Karpas-422 (cell line): Measurements from ENCODE around the gene PPIE. TPM values are rescaled to one million over a fixed set of nuclear protein-coding genes. Genes with fewer than 3 reads are reported as not detected.
"Not testable (repeated sequence)": the region's sequence is repeated elsewhere in the genome, so short reads cannot be mapped to it uniquely, and the experiment has no call there.

Experiments used
- DNase-seq: peaks from one replicate; pipeline ENCODE4 v3.0.0-alpha.2; 2015
- H2AFZ ChIP-seq: fragments of 200-600 bp; sonication (generic); 2 replicates; pipeline ENCODE4 v1.6.1; 2014; ENCODE audit warnings: antibody characterized with exemption, low read length, mixed read lengths
- H3K27ac ChIP-seq: fragments of 200-600 bp; sonication (generic); 2 replicates; pipeline ENCODE4 v1.5.1; 2014; ENCODE audit warnings: mild to moderate bottlenecking, low read length, moderate library complexity
- H3K27me3 ChIP-seq: fragments of 200-600 bp; sonication (generic); 2 replicates; pipeline ENCODE4 v1.6.1; 2014; ENCODE audit warnings: low read length, mixed read lengths
- H3K36me3 ChIP-seq: fragments of 200-600 bp; sonication (generic); 2 replicates; pipeline ENCODE4 v1.6.1; 2014; ENCODE audit warnings: low read length, mixed read lengths; ENCODE audit not compliant: insufficient read depth
- H3K4me1 ChIP-seq: fragments of 200-600 bp; sonication (generic); 2 replicates; pipeline ENCODE4 v1.6.1; 2014; ENCODE audit warnings: mild to moderate bottlenecking, low read length, mixed read lengths
- H3K4me2 ChIP-seq: fragments of 200-600 bp; sonication (generic); 2 replicates; pipeline ENCODE4 v1.6.1; 2014; ENCODE audit warnings: low read length, low read depth, mild to moderate bottlenecking; ENCODE audit not compliant: poor library complexity, severe bottlenecking
- H3K4me3 ChIP-seq: fragments of 200-600 bp; sonication (generic); 2 replicates; pipeline ENCODE4 v1.5.1; 2014; ENCODE audit warnings: mild to moderate bottlenecking, antibody characterized with exemption, low read length, mixed read lengths
- H3K79me2 ChIP-seq: fragments of 200-600 bp; sonication (generic); 2 replicates; pipeline ENCODE4 v1.6.1; 2014; ENCODE audit warnings: mild to moderate bottlenecking, low read length, mixed read lengths
- H3K9ac ChIP-seq: fragments of 200-600 bp; sonication (generic); 2 replicates; pipeline ENCODE4 v1.6.0; 2014; ENCODE audit warnings: low read length
- H3K9me2 ChIP-seq: fragments of 200-600 bp; sonication (generic), shearing (Covaris generic); replicated peaks from 2 replicates; pipeline ENCODE4 v1.6.0; 2014; ENCODE audit warnings: mild to moderate bottlenecking, low read length, moderate library complexity; ENCODE audit not compliant: insufficient read depth
- H3K9me3 ChIP-seq: fragments of 300-700, 200-600 bp; sonication (generic); 2 replicates; pipeline ENCODE4 v1.6.1; 2014; ENCODE audit warnings: low read length, mixed read lengths
- H4K20me1 ChIP-seq: fragments of 200-600 bp; sonication (generic); 2 replicates; pipeline ENCODE4 v1.6.1; 2014; ENCODE audit warnings: mild to moderate bottlenecking, antibody characterized with exemption, low read length, low read depth; ENCODE audit not compliant: insufficient read depth
- total RNA-seq: library from RNA; depleted of rRNA; stranded (reverse); fragments of >200 nt; shearing (Covaris generic); gene quantifications from 2 replicates; pipeline ENCODE4 v1.2.3, GENCODE V29; 2014; ENCODE audit warnings: low replicate concordance

Gene PPIE
- total RNA-seq, 1 experiment from 2014 or later, result 21.3 TPM

DNA sequence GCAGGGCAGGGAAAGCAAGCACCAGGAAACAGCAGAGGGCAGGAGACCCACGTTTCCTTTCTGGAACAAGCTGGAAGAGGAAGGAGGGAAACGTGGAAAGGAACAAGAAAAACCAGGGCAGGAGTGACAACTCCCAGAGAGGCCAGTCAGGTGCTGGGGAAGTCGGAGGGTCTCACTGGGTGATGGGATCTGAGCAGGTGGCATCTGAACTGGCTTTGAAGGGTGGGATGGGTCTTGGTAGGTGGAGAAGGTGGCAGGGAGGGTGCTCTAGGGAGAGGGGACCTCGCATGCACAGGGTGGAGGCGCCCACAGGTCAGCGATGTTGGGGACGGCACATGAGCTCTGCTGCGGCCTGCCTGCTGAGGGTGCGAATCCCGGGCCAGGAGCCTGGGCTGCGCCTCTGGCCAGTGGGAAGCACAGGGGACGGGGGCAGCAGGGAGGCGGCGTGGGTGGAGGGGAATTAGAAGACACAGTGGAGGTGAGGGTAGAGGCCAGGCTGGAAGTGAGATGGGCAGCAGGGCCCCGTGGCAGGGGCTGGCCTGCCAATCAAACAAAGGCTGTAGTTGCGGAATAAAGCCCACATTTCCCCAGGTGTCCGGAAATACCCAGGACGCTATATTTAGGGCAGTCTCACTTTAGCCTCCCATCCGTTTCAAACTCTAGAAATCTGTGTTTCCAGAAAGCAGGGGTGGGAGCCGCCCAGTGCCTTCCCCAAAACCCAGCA, 37.2 kb downstream of the PPIE start:
- not testable (repeated sequence) for H3K9me3 ChIP-seq, H3K9ac ChIP-seq, H4K20me1 ChIP-seq, H3K4me2 ChIP-seq, H3K27me3 ChIP-seq, H3K4me3 ChIP-seq, H3K9me2 ChIP-seq, H3K36me3 ChIP-seq, H3K27ac ChIP-seq, H2AFZ ChIP-seq, H3K4me1 ChIP-seq, DNase-seq, H3K79me2 ChIP-seq

DNA sequence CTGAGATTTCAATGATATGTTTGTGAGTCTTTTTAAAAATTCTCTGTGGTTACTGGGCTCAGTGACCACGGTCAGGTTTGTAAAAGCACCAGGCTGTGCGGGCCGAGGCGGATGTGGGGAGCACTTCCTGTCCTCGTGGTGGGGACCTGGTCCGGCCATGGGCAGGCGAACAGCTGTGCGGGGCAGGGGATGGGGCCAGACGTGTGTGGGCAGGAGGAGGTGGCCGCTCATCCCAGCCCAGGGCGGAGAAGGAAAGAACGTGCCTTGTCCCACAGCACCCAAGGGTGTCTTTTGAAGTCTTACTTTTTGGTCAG, 37.7 kb downstream of the PPIE start:
- H3K27ac ChIP-seq, result no peak overlapping the region
- DNase-seq, result no peak

DNA sequence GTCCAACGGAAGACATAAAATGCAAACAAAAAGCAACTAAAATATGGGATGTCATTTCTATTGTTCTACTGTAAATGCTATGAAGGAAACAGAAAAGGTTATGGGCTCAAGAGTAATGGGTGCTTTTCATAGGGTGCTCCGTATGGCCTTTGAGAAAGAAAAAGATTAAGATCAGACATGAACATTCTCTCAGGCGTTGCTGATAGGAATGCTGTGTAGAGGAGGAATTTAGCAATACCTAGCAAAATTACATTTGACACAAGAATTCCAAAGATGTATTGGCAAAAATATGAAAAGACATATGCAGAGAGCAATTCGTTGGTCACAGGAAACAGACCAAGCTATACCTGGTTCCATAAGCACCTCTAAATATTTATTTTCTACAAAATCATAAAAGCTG, 38.2 kb downstream of the PPIE start:
- DNase-seq, result no peak
- Histone ChIP-seq H3K36me3 (no peaks in the 10 kb centered on the region), H3K4me1 (no peaks in the 10 kb centered on the region), H2AFZ (no peak overlapping the region), H3K4me2 (no peak overlapping the region), H3K9me2 (no peaks in the 10 kb centered on the region), H3K79me2 (no peaks in the 10 kb centered on the region), H3K9ac (no peak overlapping the region), H3K4me3 (no peak overlapping the region), H3K27ac (no peak overlapping the region), H3K27me3 (no peaks in the 10 kb centered on the region; the same call in 1 of the 2 replicates), H3K9me3 (no peaks in the 10 kb centered on the region), H4K20me1 (no peaks in the 10 kb centered on the region)

More for the DNA sequence above, 37.7 kb downstream of the PPIE start:
- no peaks in the 10 kb centered on the region for H3K4me1 ChIP-seq
- no peaks in the 10 kb centered on the region for H3K36me3 ChIP-seq
- no peaks in the 10 kb centered on the region for H3K79me2 ChIP-seq
- no peak overlapping the region for H3K4me3 ChIP-seq
- H3K9ac ChIP-seq, result no peak overlapping the region
- no peak overlapping the region for H3K4me2 ChIP-seq
- H3K9me3 ChIP-seq, result no peaks in the 10 kb centered on the region
- H3K27me3 ChIP-seq, result no peaks in the 10 kb centered on the region; the same call in 1 of the 2 replicates
- no peaks in the 10 kb centered on the region for H4K20me1 ChIP-seq
- H3K9me2 ChIP-seq, result no peaks in the 10 kb centered on the region
- H2AFZ ChIP-seq, result no peak overlapping the region

DNA sequence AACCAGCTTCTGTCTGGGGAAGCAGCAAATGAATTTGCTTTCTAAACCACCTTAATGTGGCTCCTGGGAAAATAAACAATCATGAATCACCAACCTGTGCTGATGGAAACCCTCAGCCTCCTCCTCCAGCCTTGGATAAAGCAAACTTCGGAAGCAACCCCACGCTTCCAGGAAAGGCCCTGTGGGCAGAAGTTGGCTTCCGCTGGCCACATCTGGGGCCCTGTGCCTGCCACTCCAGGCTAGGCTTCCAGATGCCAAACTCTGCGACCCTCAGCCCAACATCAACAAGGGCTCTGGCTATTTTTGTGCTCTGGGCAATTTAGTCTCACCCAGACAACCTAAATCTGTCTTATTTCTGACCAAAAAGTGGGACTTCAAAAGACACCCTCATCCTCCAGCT, 38.6 kb downstream of the PPIE start:
- Histone ChIP-seq H3K4me3 (no peak overlapping the region), H3K79me2 (no peaks in the 10 kb centered on the region), H2AFZ (no peak overlapping the region), H3K27ac (no peak overlapping the region), H3K4me2 (no peak overlapping the region), H3K9ac (no peak overlapping the region), H3K27me3 (no peaks in the 10 kb centered on the region; the same call in 1 of the 2 replicates), H4K20me1 (no peaks in the 10 kb centered on the region), H3K4me1 (no peaks in the 10 kb centered on the region), H3K36me3 (no peaks in the 10 kb centered on the region), H3K9me2 (no peaks in the 10 kb centered on the region), H3K9me3 (no peaks in the 10 kb centered on the region)
- no peak for DNase-seq

DNA sequence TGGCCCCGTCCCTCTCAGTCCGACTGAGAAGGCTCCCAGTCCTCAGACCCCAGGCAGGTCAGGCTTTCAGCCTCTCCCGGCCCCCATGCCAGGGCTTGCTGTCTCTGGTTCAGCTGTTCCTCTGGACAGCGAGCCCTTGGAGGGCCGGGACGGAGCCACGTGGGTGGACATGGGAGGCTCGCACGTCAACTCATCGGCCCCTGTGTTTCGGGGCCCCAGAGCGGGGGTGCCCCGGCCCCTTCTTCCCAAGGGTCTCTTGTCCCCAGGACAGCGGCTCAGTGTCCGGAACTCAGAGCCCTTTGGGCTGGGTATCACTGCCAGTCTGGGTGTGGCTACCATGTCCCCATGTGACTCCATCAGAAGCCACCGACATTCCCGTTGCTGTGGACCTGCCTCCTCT, 39.2 kb downstream of the PPIE start:
- H3K4me2 ChIP-seq, H4K20me1 ChIP-seq, H3K9ac ChIP-seq, DNase-seq, H3K27me3 ChIP-seq, H2AFZ ChIP-seq, H3K79me2 ChIP-seq, H3K4me1 ChIP-seq, H3K36me3 ChIP-seq, H3K27ac ChIP-seq, H3K9me2 ChIP-seq, H3K4me3 ChIP-seq, H3K9me3 ChIP-seq: not testable (repeated sequence)

DNA sequence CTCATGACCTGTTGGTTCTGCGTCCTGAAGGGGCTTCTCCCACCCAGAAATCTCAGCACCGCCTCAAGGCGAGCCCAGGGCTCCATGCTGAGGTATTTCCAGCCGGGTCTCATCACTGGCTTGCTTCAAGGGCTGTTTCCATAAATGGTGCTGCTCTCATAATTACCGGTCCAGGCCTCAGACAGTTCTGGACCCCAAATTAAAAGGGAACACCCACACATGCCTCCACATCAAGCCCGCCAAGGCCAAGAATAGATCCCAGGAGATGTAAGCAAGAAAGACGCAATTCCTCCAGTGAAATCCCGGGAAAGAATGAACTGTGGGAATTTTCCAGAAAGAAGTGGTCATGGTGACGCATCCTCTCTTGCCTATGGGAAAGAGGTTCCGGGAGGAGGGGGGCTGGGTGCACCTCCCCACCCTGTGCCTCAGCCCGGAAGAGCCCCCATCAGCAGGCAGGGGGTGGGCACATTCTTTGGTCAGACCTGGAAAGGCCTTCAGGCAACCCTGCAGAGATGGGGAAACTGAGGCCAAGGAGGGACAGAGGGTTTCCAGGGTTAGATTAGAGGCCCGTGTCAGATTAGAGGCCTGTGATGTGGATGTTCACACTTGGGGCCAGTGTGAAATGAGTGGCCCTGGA, 39.9 kb downstream of the PPIE start:
- H3K4me3 ChIP-seq, H3K36me3 ChIP-seq, H4K20me1 ChIP-seq, H3K27ac ChIP-seq, H3K9ac ChIP-seq, H3K4me2 ChIP-seq, H3K4me1 ChIP-seq, H2AFZ ChIP-seq, DNase-seq, H3K27me3 ChIP-seq, H3K9me3 ChIP-seq, H3K9me2 ChIP-seq, H3K79me2 ChIP-seq: not testable (repeated sequence)

DNA sequence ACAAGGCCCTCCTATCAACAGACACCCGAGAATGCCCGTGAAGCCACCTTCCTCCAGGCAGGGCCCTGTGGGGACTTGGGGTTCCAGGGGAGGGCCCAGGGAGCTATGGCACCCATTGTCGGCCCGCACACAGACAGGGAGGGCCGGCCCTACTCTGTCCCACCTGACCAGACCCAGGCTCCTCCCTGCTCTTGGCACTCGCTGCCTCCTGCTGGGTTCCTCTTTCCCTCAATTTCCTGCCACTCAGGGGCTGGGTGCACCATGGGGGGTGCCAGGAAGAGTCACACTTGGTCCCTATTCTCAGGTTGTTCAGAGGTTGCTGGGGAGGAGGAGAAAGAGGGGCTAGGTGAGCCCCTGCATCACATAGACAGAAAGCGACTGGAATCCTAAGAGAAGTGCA, 40.5 kb downstream of the PPIE start:
- Histone ChIP-seq H3K79me2 (no peaks in the 10 kb centered on the region), H3K4me3 (no peak overlapping the region), H4K20me1 (no peaks in the 10 kb centered on the region), H3K4me1 (no peaks in the 10 kb centered on the region), H2AFZ (no peak overlapping the region), H3K27ac (no peak overlapping the region), H3K36me3 (no peaks in the 10 kb centered on the region), H3K9me2 (no peaks in the 10 kb centered on the region), H3K27me3 (no peaks in the 10 kb centered on the region; the same call in 1 of the 2 replicates), H3K4me2 (no peak overlapping the region), H3K9ac (no peak overlapping the region), H3K9me3 (no peaks in the 10 kb centered on the region)
- DNase-seq, result no peak

DNA sequence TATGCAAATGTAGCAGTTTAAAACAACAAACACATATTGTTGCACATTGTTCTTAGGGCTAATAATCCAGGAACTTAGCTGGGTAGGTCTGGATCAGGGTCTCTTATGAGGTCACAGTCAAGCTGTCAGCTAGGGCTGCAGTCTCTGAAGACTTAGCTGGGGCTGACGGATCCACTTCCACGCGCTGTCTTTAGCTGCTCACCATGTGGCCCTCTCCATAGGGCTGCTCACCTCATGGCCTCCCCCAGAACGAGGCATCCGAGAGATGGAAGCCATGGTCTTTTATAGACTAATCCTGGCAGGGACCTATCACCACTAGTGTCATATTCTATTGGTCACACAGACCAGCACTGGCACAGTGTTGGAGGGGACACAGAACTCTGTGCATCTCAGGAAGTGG, 41.1 kb downstream of the PPIE start:
- no peaks in the 10 kb centered on the region for H4K20me1 ChIP-seq
- H3K36me3 ChIP-seq, result no peaks in the 10 kb centered on the region
- no peak overlapping the region for H3K4me2 ChIP-seq
- no peaks in the 10 kb centered on the region; the same call in 1 of the 2 replicates for H3K27me3 ChIP-seq
- H3K27ac ChIP-seq, result no peak overlapping the region
- H3K4me1 ChIP-seq, result no peaks in the 10 kb centered on the region
- H3K4me3 ChIP-seq, result no peak overlapping the region
- no peaks in the 10 kb centered on the region for H3K79me2 ChIP-seq
- no peak overlapping the region for H2AFZ ChIP-seq
- H3K9me3 ChIP-seq, result no peaks in the 10 kb centered on the region
- H3K9me2 ChIP-seq, result no peaks in the 10 kb centered on the region
- no peak overlapping the region for H3K9ac ChIP-seq
- peak; percentile 27 for DNase-seq
